NCI-H526 (cell line): ENCODE data around the gene ARHGEF37.

Source experiments
- DNase-seq, 2 experiments: peaks; one replicate each; lab custom pipeline; 2025; lab: John Stamatoyannopoulos, UW

ARHGEF37 gene

GRCh38 chr5:149603920-149604319 is 22.6 kb downstream of the ARHGEF37 start:
- peak; percentile 29 to 56 for DNase-seq

- no peak for DNase-seq
Measured at GRCh38 chr5:149604321-149604720, 23.0 kb downstream of the ARHGEF37 start.

GRCh38 chr5:149605354-149605997 is 24.2 kb downstream of the ARHGEF37 start:
- DNase-seq = no peak

DNA sequence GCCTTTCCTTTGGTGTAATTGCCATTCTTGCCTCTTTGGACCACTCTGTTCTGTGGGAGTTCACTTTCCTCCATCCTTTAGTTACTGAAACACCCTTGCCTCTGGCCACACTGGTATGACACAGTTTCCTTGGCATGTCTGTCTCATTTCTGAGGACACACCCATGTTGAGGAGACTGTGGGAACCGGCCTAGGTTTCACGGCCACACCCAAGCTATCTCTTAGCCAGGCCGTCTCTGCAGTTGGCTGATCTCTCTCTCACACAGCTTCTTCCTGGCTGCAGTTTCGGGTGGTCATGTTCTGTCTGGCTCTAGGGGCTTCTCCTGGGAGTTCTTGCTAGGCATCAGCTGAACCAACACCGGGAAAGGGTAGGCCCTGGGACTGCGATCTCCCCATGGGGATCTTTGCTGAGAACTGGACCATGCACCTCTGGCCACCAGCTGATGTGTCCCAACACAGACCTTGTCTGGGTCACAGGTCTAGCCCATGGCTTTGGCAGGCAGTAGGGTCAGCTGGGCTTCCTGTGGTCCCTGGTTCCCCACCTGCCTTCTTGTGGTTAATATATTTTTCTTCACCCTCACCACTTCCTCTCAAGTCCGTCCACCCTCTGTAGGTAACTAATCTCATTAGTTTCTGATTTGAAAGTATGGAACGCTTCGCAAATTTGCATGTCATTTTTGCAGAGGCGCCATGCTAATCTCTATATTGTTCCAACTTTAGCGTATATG is 24.9 kb downstream of the ARHGEF37 start:
- DNase-seq = peak in 1 of 2 experiments; percentile 16

DNA sequence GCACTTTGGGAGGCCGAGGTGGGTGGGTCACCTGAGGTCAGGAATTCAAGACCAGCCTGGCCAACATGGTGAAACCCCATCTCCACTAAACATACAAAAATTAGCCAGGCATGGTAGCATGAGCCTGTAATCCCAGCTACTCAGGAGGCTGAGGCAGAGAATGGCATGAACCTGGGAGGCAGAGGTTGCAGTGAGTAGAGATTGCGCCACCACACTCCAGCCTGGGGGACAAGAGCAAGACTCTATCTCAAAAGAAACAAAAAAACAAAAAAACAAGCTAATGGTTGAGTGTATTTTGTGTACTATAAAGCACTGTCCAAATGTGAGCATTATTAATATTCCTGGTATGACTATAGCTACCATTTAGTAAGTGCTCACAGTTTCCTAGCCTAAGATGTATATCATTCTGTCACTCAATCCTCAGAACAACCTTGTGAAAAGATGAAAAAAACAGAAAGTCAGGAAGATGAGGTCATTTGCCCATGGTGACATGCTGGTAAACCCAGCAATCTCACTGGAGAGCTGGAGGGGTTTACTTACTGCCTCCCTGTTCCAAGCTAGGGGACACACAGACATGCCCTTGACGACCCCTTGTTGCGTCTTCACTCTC is 27.7 kb downstream of the ARHGEF37 start:
- DNase-seq = no peak

- DNase-seq = no peak
Measured at GRCh38 chr5:149609640-149610219, 28.4 kb downstream of the ARHGEF37 start.

DNA sequence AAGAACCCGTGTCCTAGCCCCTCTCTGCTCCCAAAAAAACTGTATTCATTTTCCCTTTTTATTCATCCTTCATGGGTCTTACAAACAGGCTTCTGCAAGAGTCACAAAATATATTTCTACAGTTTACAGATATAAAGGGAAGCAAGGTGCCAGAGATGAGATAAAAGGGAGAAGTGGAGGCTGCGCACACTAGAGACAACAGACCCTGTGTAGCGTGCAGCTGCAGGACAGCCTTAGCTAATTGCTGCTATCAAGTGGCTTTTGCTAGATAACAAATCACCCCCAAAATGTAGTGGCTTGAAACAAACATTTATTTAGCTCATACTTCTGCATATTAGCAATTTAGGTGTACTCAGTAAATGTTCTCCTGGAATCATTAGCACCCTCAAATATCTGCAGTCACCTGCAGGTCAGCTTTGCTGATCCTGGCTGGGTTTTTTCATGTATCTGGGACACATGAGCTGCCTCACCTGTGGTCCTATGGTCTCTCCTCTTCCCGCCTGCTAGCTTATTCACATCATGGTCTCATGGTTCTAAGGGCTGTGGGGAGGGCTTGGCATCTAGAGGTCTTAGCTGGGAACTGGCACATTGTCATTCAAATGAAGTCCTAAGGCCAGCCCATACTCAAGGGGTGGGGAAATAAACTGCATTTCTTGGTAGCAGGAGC is 29.4 kb downstream of the ARHGEF37 start:
- no peak for DNase-seq

GRCh38 chr5:149611326-149611725 is 30.0 kb downstream of the ARHGEF37 start:
- DNase-seq = no peak

GRCh38 chr5:149614034-149614907 is 33.0 kb downstream of the ARHGEF37 start:
- no peak for DNase-seq

GRCh38 chr5:149615976-149616375 is 34.7 kb downstream of the ARHGEF37 start:
- no peak for DNase-seq

DNA sequence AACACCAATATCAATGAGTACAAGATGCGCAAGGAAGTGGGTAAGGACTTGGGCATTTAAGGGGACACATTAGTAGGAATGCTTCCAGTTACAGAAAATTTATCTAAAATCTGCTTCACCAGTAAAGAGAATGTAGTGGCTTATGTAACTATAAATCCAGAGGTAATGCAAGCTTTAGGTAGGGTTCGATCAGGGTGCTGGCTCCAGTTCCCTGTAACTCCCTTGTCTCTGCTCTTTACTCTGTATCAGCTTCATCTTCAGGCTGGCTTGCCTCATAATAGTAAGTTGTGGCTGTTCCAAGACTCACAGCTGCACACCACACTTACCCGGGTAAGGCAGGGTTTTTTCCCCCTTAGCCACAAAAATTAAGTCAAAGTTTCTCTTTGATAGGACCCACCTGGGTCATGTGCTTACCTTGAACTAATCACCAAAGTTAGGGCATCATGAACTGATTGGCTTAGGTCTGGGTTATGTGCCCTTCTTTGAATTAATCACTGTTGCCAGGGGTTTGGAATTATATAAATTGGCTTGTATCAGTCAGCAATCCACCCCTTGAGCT is 35.5 kb downstream of the ARHGEF37 start:
- no peak for DNase-seq

- DNase-seq = no peak
Measured at GRCh38 chr5:149617760-149618306, 36.5 kb downstream of the ARHGEF37 start.

GRCh38 chr5:149618581-149619248 is 37.4 kb downstream of the ARHGEF37 start:
- peak; percentile 25 to 74 for DNase-seq

- no peak for DNase-seq
Measured at GRCh38 chr5:149621415-149622098, 40.3 kb downstream of the ARHGEF37 start.

DNA sequence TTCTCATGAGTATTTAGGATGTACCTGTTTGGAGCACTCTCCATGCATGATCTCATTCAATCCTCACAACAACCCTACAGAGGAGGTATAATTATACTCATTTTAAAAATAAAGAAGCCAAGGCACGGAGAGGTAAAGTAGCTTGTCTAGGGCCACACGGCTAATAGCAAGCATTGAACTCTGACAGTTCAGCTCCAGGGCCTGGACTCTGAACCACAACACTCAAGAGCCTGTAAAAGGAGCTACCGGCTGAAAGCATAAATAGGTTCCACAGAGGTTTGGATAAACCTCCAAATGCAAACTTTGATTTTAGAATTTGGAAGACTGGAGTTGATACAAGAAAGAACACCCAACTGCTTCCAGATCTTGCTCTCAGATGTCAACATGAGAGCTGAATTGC is 41.2 kb downstream of the ARHGEF37 start:
- DNase-seq = no peak

DNA sequence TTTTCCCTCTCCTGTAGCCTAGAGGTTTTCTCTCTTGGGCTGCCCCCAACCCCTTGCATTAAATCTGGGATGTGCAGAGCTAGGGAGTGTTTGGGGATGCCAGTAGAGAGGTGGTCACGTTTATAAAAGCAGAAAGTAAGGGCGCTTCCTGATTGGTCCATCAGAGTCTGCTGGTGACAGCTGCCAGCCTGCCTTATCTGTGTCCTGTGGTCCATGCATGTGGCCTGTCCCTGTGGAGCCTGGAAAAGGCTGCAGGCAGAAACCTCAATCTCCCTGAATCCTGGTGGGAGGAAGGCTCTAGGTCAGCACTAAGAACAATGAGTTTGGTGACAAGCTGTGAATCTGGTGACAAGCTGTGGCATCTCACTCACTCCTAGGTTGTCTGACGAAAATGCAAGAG is 42.2 kb downstream of the ARHGEF37 start:
- DNase-seq = no peak

GRCh38 chr5:149627070-149627469 is 45.8 kb downstream of the ARHGEF37 start:
- no peak for DNase-seq

GRCh38 chr5:149628221-149628620 is 46.9 kb downstream of the ARHGEF37 start:
- DNase-seq = no peak

GRCh38 chr5:149628846-149629388 is 47.6 kb downstream of the ARHGEF37 start:
- no peak for DNase-seq
